DOHH2 (cell line): Measurements from ENCODE around the gene SMOC2.

Experiments used
- H3F3A ChIP-seq: fragments of 200-600 bp; sonication (generic), shearing (Covaris generic); 2 replicates; pipeline ENCODE4 v1.6.0; 2016; ENCODE audit warnings: antibody characterized with exemption, mild to moderate bottlenecking; ENCODE audit not compliant: control insufficient read depth, insufficient read depth
- H3K27ac ChIP-seq: fragments of 200-600 bp; sonication (generic); 2 replicates; pipeline ENCODE4 v1.5.1; 2014; ENCODE audit warnings: low read depth, mild to moderate bottlenecking, low read length, moderate library complexity
- H3K27me3 ChIP-seq: fragments of 200-600 bp; sonication (generic); 2 replicates; pipeline ENCODE4 v1.6.1; 2014; ENCODE audit warnings: mild to moderate bottlenecking, low read length, mixed read lengths; ENCODE audit not compliant: control insufficient read depth
- H3K36me3 ChIP-seq: fragments of 200-600 bp; sonication (generic); 2 replicates; pipeline ENCODE4 v1.6.1; 2014; ENCODE audit warnings: mild to moderate bottlenecking, low read length, moderate library complexity, mixed read lengths; ENCODE audit not compliant: control insufficient read depth
- H3K4me1 ChIP-seq: fragments of 200-600 bp; sonication (generic); 2 replicates; pipeline ENCODE4 v1.6.1; 2014; ENCODE audit warnings: mild to moderate bottlenecking, low read length, mixed read lengths; ENCODE audit not compliant: control insufficient read depth
- H3K4me2 ChIP-seq: fragments of 200-600 bp; sonication (generic); 2 replicates; pipeline ENCODE4 v1.6.0; 2014; ENCODE audit warnings: mild to moderate bottlenecking, low read length, moderate library complexity
- H3K4me3 ChIP-seq: fragments of 200-600 bp; sonication (generic); 2 replicates; pipeline ENCODE4 v1.5.1; 2014; ENCODE audit warnings: mild to moderate bottlenecking, low read length, mixed read lengths
- H3K79me2 ChIP-seq: fragments of 200-600 bp; sonication (generic); 2 replicates; pipeline ENCODE4 v1.6.1; 2014; ENCODE audit warnings: mild to moderate bottlenecking, low read length, mixed read lengths; ENCODE audit not compliant: control insufficient read depth
- H3K9me2 ChIP-seq: fragments of 200-600 bp; sonication (generic); replicated peaks from 2 replicates; pipeline ENCODE4 v1.6.1; 2014; ENCODE audit warnings: mild to moderate bottlenecking, low read length, mixed read lengths; ENCODE audit not compliant: control insufficient read depth
- H3K9me3 ChIP-seq: fragments of 200-600 bp; sonication (generic); 2 replicates; pipeline ENCODE4 v1.6.1; 2014; ENCODE audit warnings: antibody characterized with exemption, low read length, mixed read lengths; ENCODE audit not compliant: control insufficient read depth, insufficient read depth
- H4K20me1 ChIP-seq: fragments of 200-600 bp; sonication (generic); 2 replicates; pipeline ENCODE4 v1.6.0; 2014; ENCODE audit warnings: low read depth, mild to moderate bottlenecking, antibody characterized with exemption, low read length, moderate library complexity; ENCODE audit not compliant: control insufficient read depth, insufficient read depth
- EZH2phosphoT487 ChIP-seq: fragments of 200-600 bp; sonication (generic); IDR thresholded peaks from 2 replicates; pipeline ENCODE4 v1.6.1; 2017; ENCODE audit warnings: borderline replicate concordance, mild to moderate bottlenecking, antibody characterized with exemption, low read length, moderate library complexity, mixed read lengths
- TF ChIP-seq, protein P1 (sequence below): fragments of 200-600 bp; sonication (generic); IDR thresholded peaks from one replicate; pipeline ENCODE4 v1.5.1; 2014; ENCODE audit warnings: antibody characterized with exemption, mild to moderate bottlenecking, low read depth, low read length; ENCODE audit not compliant: poor library complexity, severe bottlenecking

Gene SMOC2

DNA sequence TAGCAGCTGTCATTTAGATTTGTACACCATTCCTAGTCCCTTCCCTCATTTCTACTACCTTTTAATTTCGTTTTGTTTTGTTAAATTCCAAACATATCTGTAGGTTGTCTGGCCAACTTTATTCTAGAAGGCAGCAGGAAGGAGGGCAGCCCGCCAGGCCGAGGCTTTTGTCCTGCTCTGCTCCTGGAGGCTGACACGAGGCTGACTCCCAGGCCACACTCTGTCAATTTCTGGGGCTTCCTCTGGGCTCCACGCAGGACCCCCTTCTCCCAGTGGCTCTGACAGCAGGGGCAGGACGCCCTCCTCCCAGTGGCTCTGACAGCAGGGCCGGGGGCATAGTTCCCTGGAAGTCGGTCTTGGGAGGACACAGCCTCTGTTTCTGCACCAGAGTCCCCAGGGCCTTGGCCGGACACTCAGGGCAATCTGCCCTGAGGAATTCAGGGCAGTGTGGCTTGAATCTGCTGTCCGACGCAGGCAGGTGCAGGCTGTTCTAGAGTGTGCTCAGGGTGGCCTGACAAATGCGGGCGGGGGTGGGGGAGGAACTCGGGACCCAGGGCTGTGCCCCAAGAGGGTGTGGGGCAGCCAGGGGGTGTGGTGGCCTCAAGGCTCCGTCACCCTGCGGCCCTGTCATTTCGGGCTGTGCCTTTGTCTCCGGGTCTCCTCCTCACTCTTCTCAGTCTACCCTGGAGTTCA is 11.8 kb downstream of the SMOC2 start:
- peaks cover 3% of the 10 kb centered on the region; the same call in 1 of the 2 replicates for H3K9me3 ChIP-seq
- H3K9me2 ChIP-seq: no peaks in the 10 kb centered on the region
- H3K79me2 ChIP-seq: no peaks in the 10 kb centered on the region
- H4K20me1 ChIP-seq: no peaks in the 10 kb centered on the region
- no peak overlapping the region for H3K27ac ChIP-seq
- no peaks in the 10 kb centered on the region for H3K27me3 ChIP-seq
- no peaks in the 10 kb centered on the region for H3K4me1 ChIP-seq
- no peak overlapping the region for H3K4me2 ChIP-seq
- H3K36me3 ChIP-seq: no peaks in the 10 kb centered on the region
- TF ChIP-seq EZH2phosphoT487: no peak
- TF ChIP-seq, protein P1, sequence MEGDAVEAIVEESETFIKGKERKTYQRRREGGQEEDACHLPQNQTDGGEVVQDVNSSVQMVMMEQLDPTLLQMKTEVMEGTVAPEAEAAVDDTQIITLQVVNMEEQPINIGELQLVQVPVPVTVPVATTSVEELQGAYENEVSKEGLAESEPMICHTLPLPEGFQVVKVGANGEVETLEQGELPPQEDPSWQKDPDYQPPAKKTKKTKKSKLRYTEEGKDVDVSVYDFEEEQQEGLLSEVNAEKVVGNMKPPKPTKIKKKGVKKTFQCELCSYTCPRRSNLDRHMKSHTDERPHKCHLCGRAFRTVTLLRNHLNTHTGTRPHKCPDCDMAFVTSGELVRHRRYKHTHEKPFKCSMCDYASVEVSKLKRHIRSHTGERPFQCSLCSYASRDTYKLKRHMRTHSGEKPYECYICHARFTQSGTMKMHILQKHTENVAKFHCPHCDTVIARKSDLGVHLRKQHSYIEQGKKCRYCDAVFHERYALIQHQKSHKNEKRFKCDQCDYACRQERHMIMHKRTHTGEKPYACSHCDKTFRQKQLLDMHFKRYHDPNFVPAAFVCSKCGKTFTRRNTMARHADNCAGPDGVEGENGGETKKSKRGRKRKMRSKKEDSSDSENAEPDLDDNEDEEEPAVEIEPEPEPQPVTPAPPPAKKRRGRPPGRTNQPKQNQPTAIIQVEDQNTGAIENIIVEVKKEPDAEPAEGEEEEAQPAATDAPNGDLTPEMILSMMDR: no peak
- H3F3A ChIP-seq: no peaks in the 10 kb centered on the region
- H3K4me3 ChIP-seq: no peak overlapping the region

DNA sequence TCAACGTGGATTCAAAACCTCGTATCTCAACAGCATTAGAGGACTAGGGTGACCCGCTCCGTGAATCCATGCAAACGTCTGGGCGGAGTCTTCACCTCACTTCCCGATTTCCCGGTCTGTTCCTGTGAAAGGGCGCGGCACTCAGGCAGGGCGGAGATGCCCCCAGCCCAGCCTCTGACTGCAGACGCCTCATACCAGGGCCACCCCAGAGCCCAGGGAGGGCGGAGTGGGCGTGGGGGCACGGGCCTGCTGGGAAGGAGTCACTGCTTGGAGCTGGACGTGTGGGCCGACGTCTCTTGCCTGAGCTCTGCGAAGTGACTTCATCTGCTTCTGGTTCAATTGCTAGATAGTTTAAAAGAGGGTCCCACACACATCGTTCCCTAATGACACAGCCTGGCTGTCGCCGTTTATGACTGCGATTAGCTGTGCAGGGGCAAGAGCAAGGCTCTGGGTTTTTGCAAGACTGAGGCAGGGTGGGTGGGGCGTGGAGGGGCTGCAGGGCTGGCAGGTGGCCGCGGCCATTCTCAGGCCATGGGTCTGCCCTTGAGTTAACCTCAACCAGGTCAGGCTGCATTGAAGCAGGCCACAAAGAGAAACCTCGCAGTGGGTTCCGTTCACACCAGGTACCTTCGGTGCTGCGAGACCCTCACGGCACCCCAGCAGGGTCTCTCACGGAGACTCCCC is 15.0 kb downstream of the SMOC2 start:
- no peak overlapping the region for H3K27ac ChIP-seq
- no peaks in the 10 kb centered on the region for H3K79me2 ChIP-seq
- no peaks in the 10 kb centered on the region for H3K4me1 ChIP-seq
- H3K4me2 ChIP-seq: no peak overlapping the region
- H3K9me2 ChIP-seq: no peaks in the 10 kb centered on the region
- H3K4me3 ChIP-seq: no peak overlapping the region
- H3K9me3 ChIP-seq: peaks cover 3% of the 10 kb centered on the region; the same call in 1 of the 2 replicates
- no peaks in the 10 kb centered on the region for H3K36me3 ChIP-seq
- no peaks in the 10 kb centered on the region for H3F3A ChIP-seq
- no peak for TF ChIP-seq EZH2phosphoT487
- TF ChIP-seq, protein P1: no peak
- H3K27me3 ChIP-seq: no peaks in the 10 kb centered on the region
- no peaks in the 10 kb centered on the region for H4K20me1 ChIP-seq

DNA sequence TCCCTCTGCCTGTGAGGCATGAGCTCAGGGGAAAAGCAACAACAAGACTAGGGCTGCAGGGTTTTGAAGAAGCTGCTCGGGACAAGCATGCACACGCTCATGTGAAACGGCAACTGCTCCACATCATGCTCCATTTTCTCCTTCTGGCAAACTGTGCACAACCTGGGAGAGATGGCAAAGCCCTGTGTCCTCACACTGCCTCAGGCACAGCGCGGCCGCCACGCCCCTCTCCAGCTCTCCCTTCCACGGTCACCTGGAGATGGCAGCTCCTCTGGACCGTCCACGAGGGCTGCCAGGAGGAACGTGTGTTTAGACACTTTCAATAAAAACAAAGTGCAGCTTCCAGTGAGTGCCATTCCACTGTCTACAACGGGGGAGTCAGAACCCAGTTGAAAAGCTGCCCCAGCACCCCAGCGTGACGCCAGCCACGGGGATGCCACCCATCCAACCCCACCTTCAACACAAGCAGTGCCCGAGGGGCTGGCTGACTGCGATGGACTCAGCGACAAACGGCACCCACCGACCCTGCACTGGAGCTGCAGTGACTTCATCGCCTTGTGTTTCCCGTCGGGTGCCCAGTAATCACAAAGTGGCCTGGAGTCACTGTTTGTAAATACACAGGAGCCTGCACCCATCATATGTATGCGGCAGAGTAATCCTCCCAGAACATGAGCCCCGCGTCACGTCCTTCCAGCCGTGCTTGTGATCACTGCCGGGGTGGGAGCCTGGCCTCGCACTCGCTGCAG is 16.1 kb downstream of the SMOC2 start:
- H3K27ac ChIP-seq: no peak overlapping the region
- H4K20me1 ChIP-seq: no peaks in the 10 kb centered on the region
- H3F3A ChIP-seq: no peaks in the 10 kb centered on the region
- no peak overlapping the region for H3K4me2 ChIP-seq
- TF ChIP-seq, protein P1: no peak
- TF ChIP-seq EZH2phosphoT487: no peak
- H3K9me3 ChIP-seq: peaks cover 3% of the 10 kb centered on the region; the same call in 1 of the 2 replicates
- no peaks in the 10 kb centered on the region for H3K27me3 ChIP-seq
- H3K4me1 ChIP-seq: no peaks in the 10 kb centered on the region
- no peak overlapping the region for H3K4me3 ChIP-seq
- H3K9me2 ChIP-seq: no peaks in the 10 kb centered on the region
- H3K36me3 ChIP-seq: no peaks in the 10 kb centered on the region
- H3K79me2 ChIP-seq: no peaks in the 10 kb centered on the region
